Right atrium auricular region (tissue), 2 donors: ENCODE measurements around the gene KIF13A. TPM values are rescaled to one million over a fixed set of nuclear protein-coding genes. Genes with fewer than 3 reads are reported as not detected.
A peak's percentile ranks its signal among the peaks of the same experiment; 100 is the strongest.

Experiments
- DNase-seq: peaks from one replicate; pipeline ENCODE4 v3.0.0-alpha.2; 2019; ENCODE audit warnings: low spot score
- H3K27ac ChIP-seq, 2 donors: fragments of 200-600 bp; sonication (generic); 1 replicate in 1 of 2; 2 replicates in 1 of 2; pipeline ENCODE4 v1.5.1; 2016 to 2019
- H3K27me3 ChIP-seq, 2 donors: fragments of 200-600 bp; sonication (generic); one replicate each; pipeline versions ENCODE4 v1.5.1 to v1.6.0; 2017 to 2019
- H3K36me3 ChIP-seq: fragments of 200-600 bp; sonication (generic); one replicate; pipeline ENCODE4 v1.5.1; 2016
- H3K4me1 ChIP-seq, 2 donors: fragments of 200-600 bp; sonication (generic); one replicate each; pipeline versions ENCODE4 v1.5.1 to v1.6.0; 2017 to 2019
- H3K4me3 ChIP-seq, 2 donors: fragments of 200-600 bp; sonication (generic); 1 replicate in 1 of 2; 2 replicates in 1 of 2; pipeline ENCODE4 v1.5.1; 2017 to 2019; ENCODE audit warnings: mild to moderate bottlenecking in 1 of 2, moderate library complexity in 1 of 2
- H3K9me3 ChIP-seq, 2 donors: fragments of 200-600 bp; sonication (generic); one replicate each; pipeline ENCODE4 v1.5.1; 2019
- CTCF ChIP-seq, 2 donors: fragments of 200-600 bp; sonication (generic); IDR thresholded peaks; one replicate each; pipeline ENCODE4 v1.5.1; 2019; ENCODE audit warnings: antibody characterized with exemption in 2 of 2
- total RNA-seq, 2 donors: library from RNA; depleted of rRNA; stranded (reverse); fragments of >200 nt; gene quantifications; one replicate each; pipeline ENCODE4 v1.1.0, GENCODE V29; 2016

The KIF13A gene
- total RNA-seq, 2 donors from 2014 or later, result 56.6 to 68.3 TPM

GRCh38 chr6:17927705-17928104 is 59.7 kb downstream of the KIF13A start:
- Histone ChIP-seq H3K4me1 (peaks cover 0 to 91% of the 10 kb centered on the region in 2 donors), H3K27me3 (no peaks in the 10 kb centered on the region), H3K27ac (peak overlapping the region; percentile 75 to 89), H3K36me3 (no peaks in the 10 kb centered on the region), H3K9me3 (no peaks in the 10 kb centered on the region), H3K4me3 (no peak overlapping the region)
- TF ChIP-seq CTCF (IDR thresholded peaks at IDR 0.05), result no peak
- DNase-seq, result no peak

GRCh38 chr6:17923401-17923863 is 64.0 kb downstream of the KIF13A start:
- Histone ChIP-seq H3K4me1 (peaks cover 0 to 74% of the 10 kb centered on the region in 2 donors), H3K9me3 (no peaks in the 10 kb centered on the region)

GRCh38 chr6:17921454-17921853 is 66.0 kb downstream of the KIF13A start:
- Histone ChIP-seq H3K4me3 (no peak overlapping the region), H3K36me3 (no peaks in the 10 kb centered on the region), H3K27me3 (no peaks in the 10 kb centered on the region), H3K27ac (peak overlapping the region in 1 of 2 donors; percentile 19), H3K4me1 (peaks cover 0 to 69% of the 10 kb centered on the region in 2 donors), H3K9me3 (no peaks in the 10 kb centered on the region)
- TF ChIP-seq CTCF (IDR thresholded peaks at IDR 0.05), result no peak
- DNase-seq, result no peak

More at GRCh38 chr6:17923401-17923863, 64.0 kb downstream of the KIF13A start:
- Histone ChIP-seq H3K27me3 (no peaks in the 10 kb centered on the region), H3K27ac (peak overlapping the region; percentile 49 to 56), H3K4me3 (no peak overlapping the region), H3K36me3 (no peaks in the 10 kb centered on the region)
- no peak for TF ChIP-seq CTCF (IDR thresholded peaks at IDR 0.05)
- no peak for DNase-seq

GRCh38 chr6:17919496-17919895 is 67.9 kb downstream of the KIF13A start:
- no peak for TF ChIP-seq CTCF (IDR thresholded peaks at IDR 0.05)
- DNase-seq, result no peak
- Histone ChIP-seq H3K4me1 (peaks cover 0 to 53% of the 10 kb centered on the region in 2 donors), H3K27ac (peak overlapping the region in 1 of 2 donors; percentile 34), H3K4me3 (no peak overlapping the region), H3K27me3 (no peaks in the 10 kb centered on the region), H3K36me3 (no peaks in the 10 kb centered on the region), H3K9me3 (no peaks in the 10 kb centered on the region)

GRCh38 chr6:17917837-17918763 is 69.3 kb downstream of the KIF13A start:
- peaks cover 0 to 47% of the 10 kb centered on the region in 2 donors for H3K4me1 ChIP-seq

More at GRCh38 chr6:17917837-17918763, 69.3 kb downstream of the KIF13A start:
- H3K9me3 ChIP-seq, result no peaks in the 10 kb centered on the region
- H3K27me3 ChIP-seq, result no peaks in the 10 kb centered on the region
- no peaks in the 10 kb centered on the region for H3K36me3 ChIP-seq
- no peak for TF ChIP-seq CTCF (IDR thresholded peaks at IDR 0.05)
- no peak overlapping the region for H3K4me3 ChIP-seq
- peak overlapping the region in 1 of 2 donors; percentile 34 for H3K27ac ChIP-seq
- DNase-seq, result no peak
